Measurements from ENCODE around the gene IGSF3. TPM values are rescaled to one million over a fixed set of nuclear protein-coding genes. Genes with fewer than 3 reads are reported as not detected.

The IGSF3 gene
- total RNA-seq, 2 donors from 2014 or later: 1.5 to 8.0 TPM

DNA sequence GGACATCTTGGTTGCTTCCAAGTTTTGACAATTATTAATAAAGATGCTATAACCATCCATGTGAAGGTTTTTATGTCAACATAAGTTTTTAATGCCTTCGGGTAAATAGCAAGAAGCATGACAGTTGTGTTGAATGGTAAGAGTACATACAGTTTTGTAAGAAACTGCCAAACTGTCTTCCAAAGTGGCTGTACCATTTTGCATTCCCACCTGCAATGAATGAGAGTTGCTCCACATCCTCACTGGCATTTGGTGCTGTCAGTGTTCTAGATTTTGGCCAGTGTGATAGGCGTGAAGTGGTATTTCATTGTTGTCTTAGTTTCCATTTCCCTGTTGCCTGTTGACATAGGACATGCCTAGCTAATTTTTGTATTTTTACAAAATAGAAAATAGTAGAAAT, 142.1 kb downstream of the IGSF3 start:
- ATAC-seq (ENCODE audit: insufficient number of reproducible peaks, low FRiP score, low read depth) (no peak), DNase-seq (ENCODE audit: low spot score) (no peak)
- no peaks in the 10 kb centered on the region for H3K27me3 ChIP-seq (replicated peaks; ENCODE audit: insufficient read depth)
- peaks cover 3 to 6% of the 10 kb centered on the region in 2 donors for H3K4me1 ChIP-seq (ENCODE audit: control insufficient read depth in 1 of 2, low read depth in 2 of 2)
- TF ChIP-seq, protein P1, sequence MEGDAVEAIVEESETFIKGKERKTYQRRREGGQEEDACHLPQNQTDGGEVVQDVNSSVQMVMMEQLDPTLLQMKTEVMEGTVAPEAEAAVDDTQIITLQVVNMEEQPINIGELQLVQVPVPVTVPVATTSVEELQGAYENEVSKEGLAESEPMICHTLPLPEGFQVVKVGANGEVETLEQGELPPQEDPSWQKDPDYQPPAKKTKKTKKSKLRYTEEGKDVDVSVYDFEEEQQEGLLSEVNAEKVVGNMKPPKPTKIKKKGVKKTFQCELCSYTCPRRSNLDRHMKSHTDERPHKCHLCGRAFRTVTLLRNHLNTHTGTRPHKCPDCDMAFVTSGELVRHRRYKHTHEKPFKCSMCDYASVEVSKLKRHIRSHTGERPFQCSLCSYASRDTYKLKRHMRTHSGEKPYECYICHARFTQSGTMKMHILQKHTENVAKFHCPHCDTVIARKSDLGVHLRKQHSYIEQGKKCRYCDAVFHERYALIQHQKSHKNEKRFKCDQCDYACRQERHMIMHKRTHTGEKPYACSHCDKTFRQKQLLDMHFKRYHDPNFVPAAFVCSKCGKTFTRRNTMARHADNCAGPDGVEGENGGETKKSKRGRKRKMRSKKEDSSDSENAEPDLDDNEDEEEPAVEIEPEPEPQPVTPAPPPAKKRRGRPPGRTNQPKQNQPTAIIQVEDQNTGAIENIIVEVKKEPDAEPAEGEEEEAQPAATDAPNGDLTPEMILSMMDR (IDR thresholded peaks at IDR 0.05): no peak
- H3K36me3 ChIP-seq: no peaks in the 10 kb centered on the region
- no peak overlapping the region for H3K4me3 ChIP-seq
- H3K27ac ChIP-seq: no peak overlapping the region
- no peaks in the 10 kb centered on the region for H3K9me3 ChIP-seq

Other genes with a start within 250 kb of the IGSF3 start
- 10 to 100 TPM; 44.2 to 53.2 TPM for gene CD58, start 96.7 kb downstream of the IGSF3 start, total RNA-seq
- 1 to 10 TPM; 1.4 to 3.0 TPM for gene CD2, start 86.7 kb upstream of the IGSF3 start, total RNA-seq
- gene PTGFRN, start 242.2 kb upstream of the IGSF3 start, total RNA-seq: 10 to 100 TPM; 24.5 to 32.7 TPM